Endometrial microvascular endothelial cells (primary cell): ENCODE measurements around the gene ARID4A. TPM values are rescaled to one million over a fixed set of nuclear protein-coding genes. Genes with fewer than 3 reads are reported as not detected.
"Not testable (repeated sequence)": the region's sequence is repeated elsewhere in the genome, so short reads cannot be mapped to it uniquely, and the experiment has no call there.

Experiments used
- in situ Hi-C: cut with HindIII; loops from 2 replicates; pipeline ENCODE4 v1.10.0; 2017; ENCODE audit warnings: low sequenced_read_pairs, low pct_unique_long_range_greater_than_20kb; ENCODE audit errors: inconsistent ontology term
- total RNA-seq: library from RNA; depleted of rRNA; stranded (reverse); fragments of >200 nt; gene quantifications from one replicate; pipeline ENCODE4 v1.2.3, GENCODE V29; 2015; ENCODE audit errors: inconsistent ontology term

Gene ARID4A
- total RNA-seq, 1 donor from 2014 or later: 4.6 TPM

- in situ Hi-C loops: no loop called here
Observed at GRCh38 chr14:58288106-58288792, 10.1 kb upstream of the ARID4A start.

DNA sequence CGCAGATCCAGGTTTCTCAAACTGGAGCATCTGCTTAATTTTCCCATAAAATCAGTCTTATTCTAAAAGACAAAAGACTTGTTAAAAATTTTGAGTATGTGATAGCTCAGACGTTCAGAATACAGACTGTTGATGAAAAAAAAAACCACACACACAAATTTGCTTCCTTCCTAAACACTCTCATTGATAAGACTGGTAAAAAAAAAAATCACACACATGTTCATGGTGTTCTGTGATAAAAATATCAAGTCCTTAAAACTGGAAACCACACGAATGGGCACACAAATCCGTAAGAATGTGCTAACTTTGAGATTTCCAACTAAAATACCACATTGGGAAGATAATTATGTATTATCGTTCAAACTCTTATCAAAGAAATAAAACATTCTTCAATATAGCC, 6.7 kb upstream of the ARID4A start:
- in situ Hi-C loops: no loop called here

DNA sequence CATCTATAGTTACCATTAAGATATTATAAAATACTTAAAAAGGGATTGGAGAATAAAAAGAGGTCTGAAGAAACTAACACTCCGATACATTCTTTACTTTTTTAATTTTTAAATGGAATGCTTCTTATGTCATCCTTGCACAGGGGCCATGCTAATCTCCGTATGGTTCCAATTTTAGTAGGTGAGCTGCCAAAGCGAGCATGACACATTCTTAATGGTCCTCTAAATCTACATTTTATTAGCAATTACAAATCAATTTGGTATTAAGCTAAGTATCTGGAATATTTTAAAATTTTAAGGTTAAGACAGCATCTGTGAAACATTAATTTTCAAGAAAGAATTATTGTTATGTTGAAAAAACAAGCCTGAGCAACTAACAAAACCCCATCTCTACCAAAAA, 6.2 kb upstream of the ARID4A start:
- in situ Hi-C loops: no loop called here

DNA sequence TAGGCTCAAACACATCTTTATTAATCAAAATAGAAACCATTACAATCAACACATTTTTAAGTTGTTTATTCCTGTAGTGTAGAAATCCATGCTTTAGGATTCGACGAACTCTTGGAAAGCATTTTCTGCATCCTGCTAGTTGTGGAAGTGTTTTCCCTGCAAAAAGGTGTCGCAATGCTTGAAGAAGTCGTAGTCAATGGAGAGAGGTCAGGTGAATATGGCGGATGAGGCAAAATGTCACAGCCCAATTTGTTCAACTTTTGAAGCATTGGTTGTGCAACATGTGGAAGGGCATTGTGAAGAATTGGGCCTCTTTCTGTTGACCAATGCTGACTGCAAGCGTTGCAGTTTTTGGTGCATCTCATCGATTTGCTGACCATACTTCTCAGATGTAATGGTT, 4.2 kb upstream of the ARID4A start:
- in situ Hi-C loops: no loop called here

GRCh38 chr14:58296726-58297125, 1.6 kb upstream of the ARID4A start:
- in situ Hi-C loops: no loop called here

GRCh38 chr14:58297412-58297761, 968 bp upstream of the ARID4A start:
- in situ Hi-C loops: no loop called here

DNA sequence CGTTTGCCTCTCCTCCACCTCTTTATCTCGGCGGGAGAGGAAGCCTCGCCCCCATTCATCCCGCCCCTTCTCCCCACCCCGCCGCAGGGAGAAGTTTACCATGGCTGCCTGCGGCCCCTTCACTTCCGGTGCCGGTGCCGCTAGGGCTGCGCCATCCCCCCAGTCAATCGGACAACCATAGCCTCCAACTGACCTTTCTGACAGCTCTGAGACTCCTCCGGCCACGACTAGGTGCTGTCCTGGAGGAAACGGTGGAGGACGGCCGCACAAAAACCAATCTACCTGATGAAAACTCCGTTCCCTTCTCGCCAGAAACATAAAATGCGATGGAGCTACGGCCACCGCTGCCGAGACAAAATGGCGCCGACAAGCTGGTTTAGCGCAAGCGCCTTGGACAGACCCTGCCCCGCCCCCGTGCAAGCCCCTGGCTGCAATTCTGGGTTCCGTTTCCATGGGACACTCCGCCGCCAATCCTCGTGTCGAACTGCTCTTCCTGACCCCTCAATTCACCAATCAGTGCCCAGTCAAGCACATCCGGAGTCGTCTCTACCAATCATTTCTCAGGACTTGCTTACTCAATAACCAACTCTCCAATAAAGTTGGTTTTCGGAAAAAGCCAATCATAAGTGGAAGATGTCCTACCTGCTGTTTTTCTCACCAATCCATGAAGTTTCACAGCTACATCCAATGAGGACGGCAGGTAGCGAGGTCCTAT, 436 bp upstream of the ARID4A start:
- in situ Hi-C loops: no loop called here

DNA sequence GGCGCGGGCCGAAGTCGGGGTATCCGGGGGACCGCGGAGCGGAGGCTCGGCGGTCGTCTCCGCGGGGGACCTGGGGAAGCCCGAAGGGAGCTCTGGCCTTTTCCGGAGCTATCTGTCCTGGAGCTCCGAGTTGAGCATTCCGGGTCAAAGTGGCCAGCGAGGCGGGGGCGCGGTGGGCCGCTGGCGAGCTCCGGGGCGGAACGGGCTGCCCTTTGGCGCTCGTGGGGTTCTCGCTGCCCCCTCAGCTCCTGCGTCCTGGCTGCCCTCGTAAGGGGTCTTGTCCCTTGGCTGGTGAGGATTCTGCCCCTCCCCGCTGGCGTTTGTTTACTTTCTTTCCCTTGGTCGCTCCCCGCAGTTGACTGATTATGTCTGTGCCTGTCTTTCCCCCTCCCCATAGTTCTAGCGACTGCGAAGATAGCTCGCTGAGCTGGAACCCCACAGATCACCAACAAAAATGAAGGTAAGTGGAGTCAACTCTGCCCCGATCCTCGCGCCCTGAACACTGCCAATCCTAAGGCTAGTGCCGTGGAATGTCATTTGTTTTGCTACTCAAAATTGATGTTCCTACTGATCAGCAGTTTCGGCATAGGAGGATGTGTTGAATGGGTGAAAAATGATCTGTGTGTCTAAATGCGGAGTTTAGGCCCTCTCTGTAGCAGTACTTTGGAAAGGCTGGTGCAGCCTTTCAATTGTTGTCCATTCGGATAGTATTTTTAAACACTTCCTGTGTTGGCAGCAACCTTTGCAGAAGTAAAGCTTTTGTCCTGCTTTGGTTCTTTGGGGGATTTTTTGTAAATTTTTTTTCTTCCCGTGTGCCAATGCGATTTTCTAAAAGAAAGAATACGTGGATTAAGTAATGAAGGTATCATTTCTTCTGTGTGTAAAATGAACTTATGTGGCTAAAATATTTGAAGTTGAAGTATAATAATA, 1.3 kb downstream of the ARID4A start:
- in situ Hi-C loops: no loop called here

DNA sequence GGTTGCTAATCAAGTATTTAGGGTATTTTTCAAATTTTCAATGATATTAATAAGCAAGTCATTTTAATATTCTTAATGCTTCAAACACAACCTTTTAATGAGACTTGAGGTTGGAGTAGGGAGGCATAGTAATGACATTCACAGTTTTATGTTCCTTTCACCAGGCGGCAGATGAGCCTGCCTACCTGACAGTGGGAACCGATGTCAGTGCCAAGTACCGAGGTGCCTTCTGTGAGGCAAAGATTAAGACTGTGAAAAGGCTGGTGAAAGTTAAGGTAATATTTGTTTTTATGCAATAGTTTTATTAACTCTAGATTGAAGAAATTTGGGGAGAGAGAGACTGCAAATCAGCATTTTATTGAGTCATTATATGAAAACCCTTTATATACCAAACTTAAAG, 3.1 kb downstream of the ARID4A start:
- in situ Hi-C loops: no loop called here

GRCh38 chr14:58305730-58306129, 7.4 kb downstream of the ARID4A start:
- in situ Hi-C loops: no loop called here

DNA sequence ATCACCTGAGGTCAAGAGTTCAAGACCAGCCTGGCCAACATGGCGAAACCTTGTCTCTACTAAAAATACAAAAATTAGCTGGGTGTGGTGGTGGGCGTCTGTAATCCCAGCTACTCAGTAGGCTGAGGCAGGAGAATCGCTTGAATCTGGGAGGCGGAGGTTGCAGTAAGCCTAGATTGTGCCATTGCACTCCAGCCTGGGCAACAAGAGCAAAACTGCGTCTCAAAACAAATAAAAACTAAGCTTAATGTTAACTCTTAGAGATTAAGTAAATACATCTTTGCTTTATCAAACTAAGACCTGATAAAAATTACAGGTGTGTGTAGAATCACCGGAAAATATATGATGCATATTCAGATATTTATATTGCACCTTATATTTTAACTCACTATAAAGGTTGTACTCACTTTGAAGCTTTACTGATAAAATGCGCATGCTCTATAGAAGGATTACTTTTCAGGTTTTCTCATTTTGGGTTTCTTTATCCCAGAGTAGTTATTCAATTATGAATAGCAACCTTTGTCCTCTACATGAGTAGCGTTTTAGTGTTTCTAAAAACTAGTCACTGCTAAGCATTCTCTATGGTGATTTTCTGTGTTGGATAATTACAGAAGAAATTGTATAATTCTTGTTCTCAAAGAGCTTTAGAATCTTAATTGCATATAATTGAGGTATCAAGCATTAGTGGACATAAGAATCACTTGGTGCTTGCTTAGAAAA, 9.4 kb downstream of the ARID4A start:
- in situ Hi-C loops: no loop called here

DNA sequence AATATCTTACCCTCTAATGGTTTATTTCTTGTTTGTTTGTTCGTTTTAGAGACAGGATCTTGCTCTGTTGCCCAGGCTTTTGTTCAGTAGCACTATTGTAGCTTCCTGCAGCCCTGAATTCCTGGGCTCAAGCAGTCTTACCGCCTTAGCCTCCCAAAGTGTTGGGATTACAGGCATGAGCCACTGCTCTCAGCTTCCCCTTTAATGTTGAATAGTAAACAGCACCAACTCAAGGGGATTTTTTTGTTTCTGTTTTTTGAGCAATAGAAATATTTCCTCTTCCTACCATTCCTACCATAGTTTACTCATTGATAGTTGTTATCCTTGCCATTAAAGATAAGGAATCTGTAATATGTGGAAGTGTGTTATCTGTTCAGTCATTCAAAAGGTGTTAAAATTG, 10.7 kb downstream of the ARID4A start:
- in situ Hi-C loops: no loop called here

GRCh38 chr14:58313699-58314098, 15.3 kb downstream of the ARID4A start:
- in situ Hi-C loops: no loop called here

DNA sequence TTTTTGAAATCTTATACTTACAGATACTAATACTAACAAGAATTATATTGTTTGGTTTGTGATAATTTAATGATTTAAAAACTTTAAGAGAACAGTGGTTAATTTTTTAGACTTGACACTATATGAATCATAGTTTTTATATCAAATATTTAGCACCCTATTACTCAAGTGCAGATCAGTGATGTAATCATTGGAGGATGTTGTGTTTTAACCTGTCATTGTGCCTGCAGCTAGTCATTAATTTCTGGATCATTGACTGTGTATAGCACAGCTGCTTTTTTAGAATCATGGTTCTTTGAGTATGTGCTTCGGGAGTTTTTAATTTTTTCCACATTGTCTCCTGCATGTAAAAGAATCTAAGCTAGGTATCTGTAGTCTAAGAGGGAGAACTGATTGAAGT, 17.3 kb downstream of the ARID4A start:
- in situ Hi-C loops: no loop called here

DNA sequence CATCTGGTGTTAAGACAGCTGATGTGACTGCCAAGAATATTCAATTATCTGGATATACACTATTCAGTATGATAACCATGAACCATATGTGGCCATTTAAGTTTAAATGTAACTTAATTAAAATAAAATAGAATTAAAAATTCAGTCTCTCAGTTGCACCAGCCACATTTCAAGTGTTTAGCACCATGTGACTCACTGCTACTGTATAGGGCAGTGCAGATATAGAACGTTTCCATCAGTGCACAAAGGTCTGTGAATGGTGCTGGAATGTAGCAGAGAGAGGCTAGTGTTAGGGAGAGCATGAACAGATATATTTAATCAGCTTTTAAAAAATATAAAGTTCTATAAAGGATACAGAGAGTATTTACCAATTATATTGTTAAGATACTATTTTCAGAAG, 28.7 kb downstream of the ARID4A start:
- in situ Hi-C loops: no loop called here

DNA sequence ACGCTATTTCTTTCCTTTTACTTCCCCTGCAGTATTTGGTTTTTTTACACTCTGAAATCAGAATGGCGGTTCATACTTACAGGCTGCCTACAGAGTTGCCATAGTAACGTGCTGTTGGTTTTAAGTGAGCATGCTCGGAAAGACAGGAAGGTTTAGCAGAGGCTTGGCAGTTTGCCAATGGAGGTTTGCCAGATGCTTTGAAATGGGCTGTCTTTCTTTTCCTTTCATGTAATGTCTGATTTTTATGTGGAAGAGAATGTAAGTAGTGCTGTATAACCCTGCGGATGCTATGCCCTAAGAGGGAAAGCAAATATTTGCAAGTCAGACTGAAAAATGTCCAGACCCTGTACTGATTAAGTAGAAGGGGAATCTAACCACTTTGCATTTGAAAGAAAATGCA, 32.8 kb downstream of the ARID4A start:
- in situ Hi-C loops: no loop called here

- in situ Hi-C loops: no loop called here
Observed at GRCh38 chr14:58332561-58332960, 34.2 kb downstream of the ARID4A start.

- in situ Hi-C loops: not testable (repeated sequence)
Observed at GRCh38 chr14:58339666-58340065, 41.3 kb downstream of the ARID4A start.

GRCh38 chr14:58341152-58341748, 42.9 kb downstream of the ARID4A start:
- in situ Hi-C loops: no loop called here
